C4-2B (cell line): ENCODE measurements around the gene NRAP.

Experiments used
- ZFX ChIP-seq: fragments of 450-650 bp; IDR thresholded peaks from 2 replicates; pipeline ENCODE4 v1.6.1; 2017
- TF ChIP-seq, protein P1 (sequence below): fragments of 450-650 bp; conservative IDR thresholded peaks from 2 replicates; pipeline ENCODE4 v1.5.1; 2017; ENCODE audit warnings: mild to moderate bottlenecking

DNA sequence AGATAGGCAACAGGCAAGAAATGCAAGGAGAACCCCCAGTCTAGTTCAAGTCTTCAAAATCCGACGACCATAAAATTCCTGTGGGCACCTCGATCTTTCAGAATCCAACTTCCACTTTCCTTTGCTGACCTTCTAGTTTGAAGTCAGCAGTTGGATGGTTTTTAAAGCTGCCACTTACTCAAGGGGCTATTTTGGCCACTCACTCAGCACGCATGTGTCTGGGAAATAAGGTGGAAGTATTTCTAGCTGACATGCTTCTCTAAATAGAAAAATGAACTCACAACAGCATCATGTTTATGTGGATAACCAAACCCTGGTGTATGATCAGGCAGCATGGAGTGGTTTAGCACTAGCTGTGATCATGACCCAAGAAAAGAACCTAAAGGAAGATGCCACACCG, at the start of gene NRAP:
- TF ChIP-seq, protein P1, sequence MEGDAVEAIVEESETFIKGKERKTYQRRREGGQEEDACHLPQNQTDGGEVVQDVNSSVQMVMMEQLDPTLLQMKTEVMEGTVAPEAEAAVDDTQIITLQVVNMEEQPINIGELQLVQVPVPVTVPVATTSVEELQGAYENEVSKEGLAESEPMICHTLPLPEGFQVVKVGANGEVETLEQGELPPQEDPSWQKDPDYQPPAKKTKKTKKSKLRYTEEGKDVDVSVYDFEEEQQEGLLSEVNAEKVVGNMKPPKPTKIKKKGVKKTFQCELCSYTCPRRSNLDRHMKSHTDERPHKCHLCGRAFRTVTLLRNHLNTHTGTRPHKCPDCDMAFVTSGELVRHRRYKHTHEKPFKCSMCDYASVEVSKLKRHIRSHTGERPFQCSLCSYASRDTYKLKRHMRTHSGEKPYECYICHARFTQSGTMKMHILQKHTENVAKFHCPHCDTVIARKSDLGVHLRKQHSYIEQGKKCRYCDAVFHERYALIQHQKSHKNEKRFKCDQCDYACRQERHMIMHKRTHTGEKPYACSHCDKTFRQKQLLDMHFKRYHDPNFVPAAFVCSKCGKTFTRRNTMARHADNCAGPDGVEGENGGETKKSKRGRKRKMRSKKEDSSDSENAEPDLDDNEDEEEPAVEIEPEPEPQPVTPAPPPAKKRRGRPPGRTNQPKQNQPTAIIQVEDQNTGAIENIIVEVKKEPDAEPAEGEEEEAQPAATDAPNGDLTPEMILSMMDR: no peak
- no peak for TF ChIP-seq ZFX
